Prostate gland (tissue), 2 donors: Measurements from ENCODE around the gene BPIFB2.

Experiments used
- CTCF ChIP-seq, 4 experiments: fragments of 200-600 bp in 2 of 4; fragments of 450-650 bp in 2 of 4; sonication (generic) in 2 of 4; IDR thresholded peaks; 1 replicate in 3 of 4; 2 replicates in 1 of 4; pipeline ENCODE4 v1.5.1; 2016 to 2019; ENCODE audit warnings: antibody characterized with exemption in 4 of 4, mild to moderate bottlenecking in 2 of 4, moderate library complexity in 2 of 4
- POLR2A ChIP-seq: fragments of 450-650 bp; IDR thresholded peaks from one replicate; pipeline ENCODE4 v1.6.1; 2016; ENCODE audit warnings: antibody characterized with exemption, mild to moderate bottlenecking
- POLR2AphosphoS5 ChIP-seq: sonication (generic); formaldehyde crosslinking; IDR thresholded peaks from one replicate; pipeline ENCODE4 v1.6.1; 2017; ENCODE audit warnings: antibody characterized with exemption

- TF ChIP-seq CTCF (IDR thresholded peaks at IDR 0.05) (no peak), POLR2AphosphoS5 (no peak), POLR2A (no peak)
These were observed 16.7 kb downstream of the BPIFB2 start for GRCh38 chr20:33024243-33024560.
